Colon (tissue), 2 donors: ENCODE results near the gene APP.

Source experiments
- FAIRE-seq: peaks from 2 replicates; lab custom pipeline; 2012; peaks lifted over from hg19 to GRCh38; lab: Jason Lieb, UNC
- donor health status: control.
- donor health status: control.

The APP gene

DNA sequence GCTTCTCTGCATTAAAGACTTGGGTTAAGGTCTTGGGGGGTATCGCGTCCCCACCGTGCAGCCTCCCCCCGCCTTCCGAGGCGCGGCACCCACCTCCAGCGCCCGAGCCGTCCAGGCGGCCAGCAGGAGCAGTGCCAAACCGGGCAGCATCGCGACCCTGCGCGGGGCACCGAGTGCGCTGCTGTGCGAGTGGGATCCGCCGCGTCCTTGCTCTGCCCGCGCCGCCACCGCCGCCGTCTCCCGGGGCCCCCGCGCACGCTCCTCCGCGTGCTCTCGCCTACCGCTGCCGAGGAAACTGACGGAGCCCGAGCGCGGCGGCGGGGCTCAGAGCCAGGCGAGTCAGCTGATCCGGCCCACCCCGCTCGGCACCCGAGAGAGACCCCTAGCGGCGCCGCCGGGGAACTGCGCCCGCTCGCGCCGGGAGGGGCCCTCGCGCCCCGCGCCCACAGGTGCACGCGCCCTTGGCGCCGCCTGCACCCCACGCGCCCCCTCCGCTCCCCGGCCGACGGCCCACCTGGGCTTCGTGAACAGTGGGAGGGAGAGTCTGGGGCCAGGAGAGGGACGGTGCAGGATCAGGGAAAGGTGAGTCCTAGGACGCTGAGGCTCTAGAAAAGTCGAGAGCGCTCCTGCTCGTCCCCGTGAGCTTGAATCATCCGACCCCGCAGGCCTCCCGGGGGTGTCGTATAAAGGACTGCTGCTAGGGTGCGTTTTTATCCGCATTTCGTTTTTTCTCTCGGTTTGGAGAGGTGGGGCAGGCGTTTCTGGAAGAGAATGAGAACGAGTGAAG, at the start of gene APP:
APP (minus strand) TSS at position 300 of the 787 bp plus-strand sequence; CDS start at position 150, 150 bp downstream.
- no peak for FAIRE-seq

DNA sequence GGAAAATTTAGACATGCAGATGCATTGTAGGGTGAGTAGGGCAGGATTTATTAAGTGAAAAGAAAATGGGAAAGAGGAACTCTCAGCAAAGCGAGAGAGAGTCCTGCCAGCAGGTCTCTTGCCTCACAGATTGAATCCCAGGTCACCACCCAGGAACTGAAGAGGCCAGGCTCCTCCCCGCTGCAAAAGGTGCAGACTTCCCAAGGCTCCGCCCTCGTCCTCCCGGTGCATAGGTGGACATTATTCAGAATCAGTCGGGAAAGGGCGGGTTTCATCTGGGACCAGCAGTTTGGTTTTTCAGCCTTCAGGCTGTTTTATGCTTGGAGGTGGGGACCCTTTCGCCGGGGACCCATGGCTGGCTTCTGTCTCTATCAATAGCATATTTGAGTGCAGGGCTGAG, 41.6 kb upstream of the APP start:
- FAIRE-seq: no peak

DNA sequence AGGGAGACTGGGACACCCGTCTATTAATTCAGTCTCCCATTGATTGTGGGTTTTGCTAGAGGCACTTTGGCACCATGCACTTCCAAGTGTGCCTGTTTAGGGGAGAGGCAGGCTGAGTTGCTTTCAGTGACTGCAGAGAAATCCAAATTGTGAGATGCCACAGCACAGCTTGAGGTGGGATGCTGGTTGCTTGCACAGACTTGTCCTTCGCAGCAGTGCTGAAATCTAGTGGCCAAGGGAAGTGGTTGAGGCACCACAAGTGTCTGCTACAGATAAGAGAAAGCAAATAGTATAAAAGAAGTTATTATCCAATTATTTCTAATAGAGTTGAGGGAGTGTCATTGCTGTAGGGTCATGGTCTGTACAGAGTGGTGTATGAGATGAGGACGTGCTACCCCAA, 40.0 kb upstream of the APP start:
- FAIRE-seq: no peak

DNA sequence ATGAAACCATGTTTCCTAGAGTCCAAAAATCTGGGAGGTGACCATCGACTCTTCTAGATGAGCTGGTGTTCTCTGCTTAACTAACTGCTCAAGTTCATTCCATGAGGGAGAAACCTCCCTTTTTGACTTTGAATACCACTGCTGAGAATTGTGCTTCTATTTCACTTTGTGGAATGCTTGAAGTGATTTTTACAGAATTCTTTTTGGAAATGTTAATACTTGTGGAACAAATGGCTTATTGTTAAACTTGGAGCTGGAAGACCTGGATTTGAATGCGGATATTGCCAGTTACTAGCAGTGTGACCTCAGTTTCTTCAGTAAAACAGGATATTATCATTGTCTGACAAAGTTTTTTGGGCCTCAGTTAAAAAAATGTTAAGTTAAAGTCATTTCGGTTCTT, 36.5 kb upstream of the APP start:
- no peak for FAIRE-seq

DNA sequence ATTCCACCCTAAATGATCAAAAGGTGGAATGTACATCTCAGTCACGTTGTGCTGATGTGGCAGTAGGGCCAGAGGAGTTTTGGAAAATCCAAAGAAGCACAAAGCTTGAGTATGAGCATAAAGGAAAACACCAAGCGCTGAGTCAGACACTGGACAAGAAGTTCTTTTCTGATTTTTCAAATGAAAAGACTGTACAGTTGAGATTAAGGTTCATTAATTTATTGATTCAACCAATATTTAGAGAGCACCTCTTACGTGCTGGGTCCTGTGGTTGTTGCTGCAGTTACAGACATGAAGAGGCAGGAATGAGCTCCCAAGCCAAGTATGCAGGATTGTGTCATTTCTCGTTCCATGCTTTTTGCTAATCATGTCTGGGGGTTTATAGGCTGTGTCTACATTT, 28.9 kb upstream of the APP start:
- FAIRE-seq: no peak

DNA sequence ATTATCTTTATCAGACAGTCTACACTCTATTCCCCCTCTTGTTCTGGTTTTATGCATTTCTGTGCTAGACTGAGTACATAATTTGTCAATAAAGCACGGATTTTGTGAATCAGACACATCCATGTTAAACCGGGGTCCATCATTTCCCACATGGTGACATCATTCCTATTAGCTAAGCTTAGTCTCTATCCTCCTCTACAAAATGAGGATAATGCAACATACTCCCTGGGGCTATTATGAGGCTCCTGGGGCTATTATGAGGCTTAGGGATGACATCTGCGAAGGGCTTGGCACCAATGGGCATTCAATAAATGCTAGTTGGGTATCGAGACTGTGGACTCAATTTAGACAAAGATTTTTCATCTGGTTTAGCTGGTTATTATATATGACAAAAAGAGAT, 25.1 kb upstream of the APP start:
- FAIRE-seq: no peak

DNA sequence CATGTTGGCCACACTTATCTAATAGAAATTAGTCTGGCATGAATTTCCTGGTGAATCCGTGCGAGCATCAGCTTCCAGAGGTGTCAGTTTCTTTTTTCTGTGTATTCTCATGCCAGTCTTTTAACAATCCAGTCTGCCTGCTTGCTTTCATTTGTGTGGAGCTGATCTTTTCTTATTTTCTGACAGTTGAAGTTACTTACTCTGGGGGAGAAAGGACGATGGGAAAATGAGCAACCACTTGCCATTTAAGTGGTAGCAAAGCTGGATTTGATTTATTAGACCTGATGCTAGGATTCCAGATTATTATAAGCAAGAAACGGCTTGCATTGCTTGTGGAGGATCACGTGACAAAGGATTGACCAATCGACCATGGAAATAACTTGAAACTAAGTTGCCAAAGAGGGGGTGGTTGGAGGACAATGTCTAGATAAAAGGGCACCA, 24.3 kb upstream of the APP start:
- FAIRE-seq: no peak

DNA sequence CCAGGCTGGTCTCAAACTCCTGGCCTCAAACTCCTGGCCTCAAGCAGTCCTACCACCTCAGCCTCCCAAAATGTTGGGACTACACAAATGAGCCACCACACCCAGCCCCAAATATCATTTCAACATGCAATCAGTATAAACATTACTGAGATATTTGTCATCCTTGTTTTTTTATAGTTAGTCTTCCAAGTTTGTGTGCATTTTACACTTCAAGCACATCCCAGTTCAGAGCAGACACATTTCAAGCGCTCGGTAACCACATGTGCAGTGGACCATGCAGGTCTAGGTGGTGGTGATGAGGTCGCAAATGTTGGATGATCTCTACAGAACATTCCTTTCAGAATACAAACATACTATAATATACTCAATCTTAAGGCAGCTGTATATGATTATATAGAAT, 23.8 kb upstream of the APP start:
- FAIRE-seq: no peak

DNA sequence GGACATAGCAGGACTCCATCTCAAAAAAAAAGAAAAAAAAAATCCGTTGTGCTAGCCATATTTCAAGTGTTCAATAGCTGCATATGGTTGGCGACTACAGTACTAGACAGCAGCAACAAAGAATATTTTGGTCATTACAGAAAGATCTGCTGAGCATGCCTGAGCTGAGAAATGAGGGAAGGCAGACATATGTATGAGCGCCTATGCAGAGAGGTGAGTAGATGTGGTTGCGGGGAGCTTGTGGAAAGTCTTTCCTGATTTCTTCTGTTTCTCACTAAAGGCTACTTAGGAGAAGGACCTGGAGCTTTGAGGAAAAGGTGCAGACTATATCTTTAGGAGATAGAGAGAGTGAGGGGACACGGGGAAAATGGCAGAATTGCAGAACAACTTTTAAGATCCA, 21.0 kb upstream of the APP start:
- no peak for FAIRE-seq

DNA sequence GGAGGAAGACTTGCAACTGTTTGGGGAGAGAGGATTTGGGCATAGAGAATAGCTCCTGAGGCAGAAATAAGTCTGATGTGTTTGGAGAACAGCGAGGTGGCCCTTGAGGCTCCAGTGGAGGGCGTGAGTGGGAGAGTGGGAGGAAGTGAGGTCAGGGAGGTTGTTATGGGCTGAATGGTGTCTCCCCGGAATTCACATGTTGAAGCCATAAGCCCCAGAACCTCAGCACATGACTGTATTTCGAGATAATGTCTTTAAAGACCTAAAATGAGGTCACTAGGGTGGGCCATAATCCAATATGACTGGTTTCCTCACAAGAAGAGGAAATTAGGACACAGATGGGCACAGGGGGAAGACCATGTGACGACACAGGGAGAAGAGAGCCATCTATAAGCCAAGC, 17.9 kb upstream of the APP start:
- no peak for FAIRE-seq

DNA sequence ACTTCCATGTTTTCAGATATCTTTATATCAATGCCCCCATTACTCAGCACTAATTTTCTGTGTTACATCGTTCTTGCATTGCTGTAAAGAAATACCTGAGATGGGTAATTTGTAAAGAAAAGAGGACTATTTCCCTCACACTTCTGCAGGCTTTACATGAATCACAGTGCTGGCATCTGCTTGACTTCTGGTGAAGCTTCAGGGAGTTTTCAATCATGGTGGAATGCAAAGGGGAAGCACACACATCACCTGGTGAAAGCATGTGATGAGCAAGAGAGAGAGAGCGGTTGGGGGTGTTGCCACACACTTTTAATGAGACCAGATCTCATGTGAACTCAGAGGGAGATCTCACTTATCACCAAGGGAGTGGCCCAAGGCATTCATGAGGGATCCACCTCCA, 14.9 kb upstream of the APP start:
- FAIRE-seq: no peak

DNA sequence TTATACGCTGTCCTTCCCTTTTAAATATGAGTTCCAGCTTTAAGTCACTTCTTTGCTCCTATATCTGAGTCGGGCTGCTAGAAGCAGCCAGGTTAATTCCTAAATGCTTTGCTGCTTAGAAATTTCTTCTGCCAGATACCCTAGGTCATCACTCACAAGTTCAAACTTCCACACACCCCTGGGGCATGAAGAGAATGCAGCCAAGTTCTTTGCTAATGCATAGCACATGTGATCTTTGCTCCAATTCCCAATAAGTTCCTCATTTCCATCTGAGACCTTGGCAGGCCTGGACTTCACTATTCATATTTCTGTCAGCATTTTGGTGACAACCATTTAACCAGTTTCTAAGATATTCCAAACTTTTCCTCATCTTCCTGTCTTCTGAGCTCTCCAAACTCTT, 14.5 kb upstream of the APP start:
- no peak for FAIRE-seq

DNA sequence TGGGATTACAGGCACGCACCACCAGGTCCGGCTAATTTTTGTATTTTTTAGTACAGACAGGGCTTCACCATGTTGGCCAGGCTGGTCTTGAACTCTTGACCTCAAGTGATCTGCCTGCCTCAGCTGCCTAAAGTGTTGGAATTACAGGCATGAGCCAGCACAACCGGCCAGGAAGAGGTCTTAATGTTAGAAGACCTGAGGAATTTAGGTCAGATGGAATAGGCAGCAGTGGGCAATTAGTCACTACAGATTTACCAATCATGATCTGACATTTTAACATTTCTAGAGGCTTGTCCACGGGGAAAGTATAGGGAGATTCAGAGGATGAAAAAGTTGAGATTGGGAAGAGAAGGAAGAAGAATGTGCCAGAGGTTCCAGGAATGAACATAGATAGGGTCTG, 8.9 kb upstream of the APP start:
- no peak for FAIRE-seq

DNA sequence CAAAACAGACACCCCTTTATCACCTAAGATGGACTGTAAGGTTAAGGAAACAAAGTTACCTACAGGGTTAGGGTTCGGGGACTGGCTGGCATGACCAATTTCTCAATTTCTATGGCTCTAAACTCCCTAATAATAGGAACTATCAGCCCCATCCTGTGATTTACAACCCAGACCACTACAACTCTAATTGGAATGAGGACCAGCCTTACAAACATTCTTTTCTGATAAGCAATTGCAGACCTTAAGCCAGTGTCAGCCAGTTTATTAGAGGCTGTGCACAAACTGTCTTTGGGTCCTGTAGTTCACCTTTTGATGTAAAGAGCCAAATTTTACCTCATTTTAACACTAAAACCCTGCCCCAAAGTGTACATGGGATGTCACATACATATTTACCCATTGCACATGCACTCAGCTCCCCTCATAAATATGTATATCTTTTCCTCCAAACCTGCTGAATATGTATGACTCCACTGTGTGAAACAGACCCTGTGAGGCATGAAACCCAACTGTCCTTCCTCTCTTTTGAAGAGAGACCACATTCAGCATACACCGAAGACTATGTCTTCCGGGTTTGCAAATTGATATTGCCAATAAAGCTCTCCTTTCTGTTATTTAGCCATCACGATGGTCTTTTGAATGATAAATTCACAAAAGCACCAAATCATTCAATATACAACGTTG, 7.3 kb upstream of the APP start:
- FAIRE-seq: no peak

DNA sequence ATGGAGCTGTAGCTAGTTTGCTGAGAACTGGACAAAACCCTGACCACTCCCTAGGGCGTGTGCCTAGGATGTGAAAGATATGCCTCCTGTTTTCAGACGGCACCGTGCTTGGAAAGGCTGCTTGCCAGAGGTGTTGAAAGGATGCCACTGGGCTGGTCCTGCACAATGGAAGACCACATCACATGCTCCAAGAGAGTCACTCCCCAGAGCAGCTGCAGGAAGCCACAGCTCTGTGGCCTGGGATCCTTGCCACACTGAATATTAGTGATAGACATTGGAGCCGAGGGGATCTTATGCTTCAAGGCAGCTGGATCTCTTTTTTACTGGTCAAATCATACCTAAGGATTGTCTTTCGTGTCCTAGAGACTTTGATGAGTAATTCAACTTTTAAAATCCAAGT, 6.6 kb upstream of the APP start:
- no peak for FAIRE-seq

DNA sequence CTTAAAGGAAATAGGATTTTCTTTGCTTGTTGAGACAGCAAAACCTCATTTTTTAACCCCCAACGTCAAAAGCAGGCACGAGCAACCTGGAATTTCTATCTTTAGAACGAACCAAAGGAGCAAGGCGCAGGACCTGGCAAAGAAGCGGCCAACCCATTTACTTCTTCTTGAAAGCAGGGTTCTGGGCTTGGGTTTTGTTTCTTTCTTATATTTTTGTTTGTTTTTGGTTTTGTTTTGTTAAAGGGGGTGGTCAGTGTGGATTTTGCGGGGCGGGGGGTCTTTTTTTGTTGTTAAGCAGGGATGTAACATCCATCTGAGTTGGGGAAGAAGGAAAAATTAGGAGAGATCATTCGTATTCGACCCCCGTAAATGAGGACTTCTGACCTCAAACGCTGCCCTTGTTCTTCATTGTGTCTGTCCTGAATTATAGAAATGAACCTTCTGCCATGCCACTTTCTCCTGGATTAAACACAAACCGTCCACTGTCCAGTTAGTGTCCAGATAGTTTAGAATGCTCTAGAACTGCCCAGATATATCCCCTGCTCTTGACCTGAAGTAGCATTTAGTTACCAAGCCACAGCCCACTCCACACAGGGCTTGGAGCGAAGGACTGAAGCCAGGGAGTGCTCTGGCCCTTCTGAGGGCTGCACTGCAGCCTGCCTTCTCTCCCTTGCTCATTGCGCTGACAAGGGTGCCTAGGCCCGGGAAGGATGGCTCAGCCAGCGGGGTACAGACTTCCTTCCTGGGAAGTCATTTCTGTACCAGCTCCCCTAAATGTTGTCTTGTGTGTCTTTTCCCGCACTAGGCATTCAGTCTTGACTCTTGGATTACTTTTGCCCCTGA, 909 bp upstream of the APP start:
- no peak for FAIRE-seq

DNA sequence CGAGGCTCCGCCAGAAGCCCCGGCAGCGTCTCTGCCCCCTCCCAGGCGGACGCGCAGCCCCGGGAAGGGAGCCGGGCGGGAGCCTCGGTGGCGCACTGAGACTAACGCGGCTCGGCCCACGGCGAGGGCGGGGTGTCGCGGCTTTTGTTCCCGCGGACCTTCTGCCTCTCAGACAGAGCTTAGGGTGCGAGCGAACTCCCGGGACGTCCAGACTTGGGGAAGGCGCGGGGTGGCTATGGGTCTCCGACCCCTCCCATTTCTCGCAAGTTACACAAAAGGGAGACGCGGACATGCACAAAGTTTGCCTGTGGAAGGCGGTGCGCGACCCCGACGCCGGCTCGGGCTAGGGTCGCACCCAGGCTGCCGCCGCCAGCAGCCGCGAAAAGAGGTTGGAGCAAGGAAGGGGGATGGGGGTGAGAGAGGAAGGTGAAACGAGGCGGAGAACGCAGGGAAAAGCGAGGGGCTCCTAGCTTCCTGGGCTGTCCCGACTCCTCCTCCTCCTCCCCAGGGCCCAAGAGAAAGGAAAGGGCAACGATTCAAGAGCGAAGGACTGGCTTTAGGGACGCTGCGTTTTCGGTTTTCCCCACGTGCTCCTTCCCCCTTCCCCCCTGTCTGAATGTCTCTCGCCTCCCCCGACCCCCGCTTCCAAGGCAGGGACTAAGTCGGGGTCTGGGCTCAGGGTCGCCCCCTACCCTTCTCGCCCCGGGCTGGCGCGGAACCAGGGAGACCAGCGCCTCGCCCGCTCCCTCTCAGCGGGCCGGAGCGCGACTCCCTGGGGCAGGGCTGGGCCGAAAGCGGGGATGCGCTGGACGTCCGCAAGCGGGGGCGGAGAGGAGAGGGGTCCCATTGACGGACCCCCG, 729 bp downstream of the APP start:
- FAIRE-seq: no peak

DNA sequence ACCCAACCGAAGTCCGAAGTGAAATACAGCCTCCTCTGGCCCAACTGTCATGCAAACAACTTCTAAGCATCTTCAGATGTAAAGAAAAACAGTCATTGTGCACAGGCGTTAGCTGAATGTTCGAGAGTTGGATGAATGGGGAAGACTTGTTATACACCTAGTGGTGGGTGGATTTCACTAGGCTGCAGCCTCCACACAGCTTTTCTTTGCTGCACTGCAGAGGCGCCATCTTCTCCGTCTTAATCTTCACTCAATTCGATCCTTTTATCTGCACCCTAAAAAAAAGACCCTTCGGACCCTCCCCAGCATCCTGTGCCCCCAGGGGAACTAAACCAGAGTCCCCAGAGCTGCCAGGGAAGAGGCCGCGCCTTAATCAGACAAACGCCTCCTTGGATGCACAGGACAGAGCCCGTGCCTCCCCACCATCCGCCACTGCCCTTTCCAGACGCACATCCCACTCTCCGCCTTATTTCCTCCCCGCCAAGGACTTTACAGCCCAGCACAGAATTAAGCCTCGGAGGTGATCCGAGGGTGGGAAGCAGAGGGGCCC, 1.4 kb downstream of the APP start:
- FAIRE-seq: no peak

DNA sequence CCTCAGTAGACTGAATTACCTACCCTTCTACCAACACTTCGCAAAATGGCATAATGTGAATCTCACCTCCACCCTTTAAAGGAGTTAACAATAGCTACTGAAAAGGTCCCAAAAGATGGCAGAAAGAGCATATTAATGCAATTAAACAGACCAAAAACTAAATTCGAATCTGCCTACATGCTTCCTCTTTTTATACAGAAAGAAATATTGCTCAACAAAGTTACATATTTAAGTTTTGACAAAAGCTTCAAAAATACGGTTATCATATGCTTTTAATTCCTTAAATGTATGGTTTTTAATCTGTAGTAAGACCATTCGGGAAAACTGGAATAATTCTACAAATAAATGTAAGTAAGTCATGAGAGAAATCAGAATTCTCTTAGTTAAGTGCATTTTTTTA, 2.2 kb downstream of the APP start:
- FAIRE-seq: no peak

DNA sequence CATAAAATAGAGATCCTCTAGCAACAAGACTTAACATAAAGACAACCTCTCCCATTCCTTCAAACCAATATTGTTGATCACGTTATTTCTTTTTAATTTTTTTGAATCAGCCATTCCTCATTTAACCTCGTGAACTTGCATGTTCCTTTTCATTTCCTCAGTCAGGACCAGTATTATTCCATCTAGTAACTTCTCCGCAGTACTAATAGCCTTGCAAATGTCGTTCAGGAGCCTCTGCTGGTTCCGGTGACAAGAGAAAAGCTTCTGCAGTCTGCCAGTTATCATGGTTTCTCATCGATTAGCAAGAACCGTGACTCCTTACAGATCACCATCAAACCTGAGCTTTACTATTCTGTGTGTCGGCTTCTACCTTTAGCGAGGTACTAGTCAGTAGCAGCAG, 3.0 kb downstream of the APP start:
- no peak for FAIRE-seq

DNA sequence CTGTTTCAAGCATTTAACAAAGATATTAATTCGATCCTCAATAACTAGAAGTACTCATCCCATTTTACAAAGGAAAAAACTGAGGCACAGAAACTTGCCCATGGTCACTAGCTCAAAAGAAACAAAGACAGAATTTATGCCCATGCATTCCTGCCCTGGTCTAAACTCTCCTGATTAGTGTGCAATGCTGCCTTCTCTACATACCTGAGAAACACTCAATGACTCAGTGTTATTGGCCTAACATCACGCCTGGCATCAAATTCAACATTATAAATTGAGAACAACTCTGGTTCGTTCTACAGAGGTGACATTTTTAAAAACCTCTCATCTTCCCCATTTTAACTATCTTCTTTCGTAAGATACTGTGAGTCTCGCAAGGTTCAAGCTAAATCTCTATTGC, 5.2 kb downstream of the APP start:
- FAIRE-seq: no peak

DNA sequence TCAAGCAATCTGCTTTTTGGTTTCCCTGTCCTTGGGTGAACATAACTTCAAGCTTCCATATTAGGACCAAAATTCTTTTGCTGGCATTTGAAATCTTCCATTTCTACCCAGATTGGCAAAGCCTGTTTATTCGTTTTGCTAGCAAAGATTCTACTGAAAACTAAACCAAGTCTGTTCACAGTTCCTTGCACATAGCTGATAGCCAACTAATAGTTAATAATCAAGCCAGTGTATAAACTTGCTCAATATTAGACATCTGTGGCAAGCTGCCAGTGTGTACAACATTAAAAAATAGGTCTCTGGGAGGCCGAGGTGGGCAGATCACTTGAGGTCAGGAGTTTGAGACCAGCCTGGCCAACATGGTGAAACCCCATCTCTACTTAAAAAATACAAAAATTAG, 6.3 kb downstream of the APP start:
- no peak for FAIRE-seq
